C1 segment of cervical spinal cord (tissue), 14 donors: ENCODE measurements around the gene RBBP8NL.
"Not testable (repeated sequence)": the region's sequence is repeated elsewhere in the genome, so short reads cannot be mapped to it uniquely, and the experiment has no call there.

Experiments
- DNase-seq, 14 donors: peaks; one replicate each; lab custom pipeline; 2025; lab: John Stamatoyannopoulos, UW

RBBP8NL gene

DNA sequence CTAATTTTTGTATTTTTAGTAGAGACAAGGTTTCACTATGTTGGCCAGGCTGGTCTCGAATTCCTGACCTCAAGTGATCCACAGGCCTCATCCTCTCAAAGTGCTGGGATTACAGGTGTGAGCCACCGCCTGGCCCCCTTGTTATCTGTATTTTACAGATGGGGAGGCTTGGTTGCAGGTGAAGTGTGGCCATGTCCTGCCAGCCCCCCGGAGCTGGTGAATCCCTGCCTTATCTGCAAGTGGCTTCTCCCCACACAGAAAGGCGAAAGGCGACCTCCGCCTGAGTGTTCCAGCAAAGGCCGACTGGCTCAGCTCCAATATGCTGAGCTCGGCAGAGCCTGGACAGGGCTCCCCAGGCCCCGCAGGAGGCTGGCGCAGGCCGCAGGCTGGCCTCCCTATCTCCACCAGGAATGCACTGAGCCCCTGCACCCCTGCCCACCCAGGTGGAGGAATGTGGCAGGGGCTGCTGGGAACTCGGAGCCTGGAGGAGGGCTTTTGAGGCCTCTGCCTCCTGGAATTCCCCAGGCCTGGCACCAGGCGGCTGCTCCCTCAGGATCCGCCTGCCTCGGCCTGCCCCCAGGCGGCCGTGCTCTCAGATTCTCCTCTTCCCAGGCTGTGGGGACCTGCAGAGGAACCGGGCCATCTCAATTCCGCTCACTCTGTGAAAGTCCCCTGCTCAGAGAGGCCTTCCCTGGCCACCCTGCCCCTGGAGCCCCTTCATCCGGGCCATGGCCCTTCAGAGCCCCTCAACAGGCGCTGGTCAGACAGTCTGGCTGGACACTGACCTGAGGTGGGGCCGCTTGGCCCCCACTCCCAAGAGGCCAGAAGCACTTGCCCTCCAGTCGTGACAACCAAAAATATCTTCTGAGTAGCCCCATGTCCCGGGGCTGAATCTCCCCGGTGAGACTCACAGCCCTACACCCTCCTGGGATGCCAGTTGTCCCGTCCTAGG, 51.0 kb downstream of the RBBP8NL start:
- DNase-seq: peak in 2 of 14 donors; percentile 36 to 44

DNA sequence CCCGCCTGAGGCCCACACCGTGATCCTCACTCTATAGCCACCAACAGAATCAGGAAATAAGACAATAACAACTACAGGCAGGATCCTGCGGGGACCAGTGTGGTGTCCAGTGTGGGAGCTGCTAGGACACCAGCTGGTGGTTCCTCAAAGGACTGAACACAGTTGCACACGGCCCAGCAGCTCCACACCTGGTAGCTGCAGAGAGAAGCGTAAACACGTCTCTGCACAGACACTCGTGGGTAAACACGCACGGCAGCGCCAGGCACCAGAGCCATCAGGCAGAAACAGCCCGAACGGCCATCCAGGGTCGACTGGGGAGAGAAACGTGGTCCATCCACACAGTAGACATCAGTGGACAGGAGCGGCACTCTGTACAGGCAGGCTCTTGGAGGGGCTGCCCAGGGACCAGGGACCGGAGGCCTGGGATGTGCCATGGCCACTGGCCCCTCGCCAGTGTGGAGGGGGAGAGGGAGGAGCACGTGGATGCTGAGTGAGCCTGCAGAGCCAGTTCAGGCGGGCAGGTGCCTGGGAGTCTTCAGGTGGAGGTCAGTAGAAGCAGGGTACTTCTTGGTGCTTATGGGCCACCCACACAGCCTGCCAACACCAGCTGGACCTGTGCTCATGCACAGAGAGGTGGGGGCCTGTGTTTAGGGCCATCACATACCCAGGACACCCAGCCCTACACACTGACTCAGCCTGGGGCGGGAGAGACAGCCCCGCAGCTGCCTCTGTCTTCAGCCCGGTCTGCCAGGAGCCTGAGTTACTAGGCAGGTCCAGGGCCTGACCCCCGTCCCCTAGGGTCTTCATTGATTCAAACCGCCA, 52.8 kb downstream of the RBBP8NL start:
- DNase-seq: no peak

DNA sequence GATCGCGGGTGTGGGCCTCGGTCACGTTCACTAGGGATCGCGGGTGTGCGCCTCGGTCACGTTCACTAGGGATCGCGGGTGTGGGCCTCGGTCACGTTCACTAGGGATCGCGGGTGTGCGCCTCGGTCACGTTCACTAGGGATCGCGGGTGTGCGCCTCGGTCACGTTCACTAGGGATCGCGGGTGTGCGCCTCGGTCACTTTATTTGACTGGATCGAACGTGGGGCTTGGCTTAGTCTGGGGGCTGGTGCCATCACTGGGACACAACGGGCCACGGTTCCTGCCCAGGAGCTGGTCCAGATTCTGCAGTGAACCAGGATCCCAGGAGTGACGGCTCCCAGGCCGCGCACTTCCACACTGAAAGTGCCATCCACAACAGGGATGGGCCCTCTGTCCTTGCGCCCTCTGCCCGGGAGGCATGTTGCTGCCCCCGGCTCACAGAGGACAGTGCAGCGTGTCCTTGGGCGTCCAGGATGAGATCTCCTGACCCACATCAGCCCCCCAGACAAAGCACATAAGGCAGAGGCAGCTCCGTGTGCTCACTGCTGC, 53.6 kb downstream of the RBBP8NL start:
- not testable (repeated sequence) for DNase-seq

GRCh38 chr20:62372042-62372993, 55.0 kb downstream of the RBBP8NL start:
- DNase-seq: no peak

GRCh38 chr20:62371588-62372041, 55.7 kb downstream of the RBBP8NL start:
- no peak for DNase-seq

GRCh38 chr20:62370807-62371587, 56.3 kb downstream of the RBBP8NL start:
- DNase-seq: no peak

GRCh38 chr20:62370115-62370806, 57.1 kb downstream of the RBBP8NL start:
- no peak for DNase-seq

GRCh38 chr20:62369815-62370114, 57.6 kb downstream of the RBBP8NL start:
- DNase-seq: no peak

DNA sequence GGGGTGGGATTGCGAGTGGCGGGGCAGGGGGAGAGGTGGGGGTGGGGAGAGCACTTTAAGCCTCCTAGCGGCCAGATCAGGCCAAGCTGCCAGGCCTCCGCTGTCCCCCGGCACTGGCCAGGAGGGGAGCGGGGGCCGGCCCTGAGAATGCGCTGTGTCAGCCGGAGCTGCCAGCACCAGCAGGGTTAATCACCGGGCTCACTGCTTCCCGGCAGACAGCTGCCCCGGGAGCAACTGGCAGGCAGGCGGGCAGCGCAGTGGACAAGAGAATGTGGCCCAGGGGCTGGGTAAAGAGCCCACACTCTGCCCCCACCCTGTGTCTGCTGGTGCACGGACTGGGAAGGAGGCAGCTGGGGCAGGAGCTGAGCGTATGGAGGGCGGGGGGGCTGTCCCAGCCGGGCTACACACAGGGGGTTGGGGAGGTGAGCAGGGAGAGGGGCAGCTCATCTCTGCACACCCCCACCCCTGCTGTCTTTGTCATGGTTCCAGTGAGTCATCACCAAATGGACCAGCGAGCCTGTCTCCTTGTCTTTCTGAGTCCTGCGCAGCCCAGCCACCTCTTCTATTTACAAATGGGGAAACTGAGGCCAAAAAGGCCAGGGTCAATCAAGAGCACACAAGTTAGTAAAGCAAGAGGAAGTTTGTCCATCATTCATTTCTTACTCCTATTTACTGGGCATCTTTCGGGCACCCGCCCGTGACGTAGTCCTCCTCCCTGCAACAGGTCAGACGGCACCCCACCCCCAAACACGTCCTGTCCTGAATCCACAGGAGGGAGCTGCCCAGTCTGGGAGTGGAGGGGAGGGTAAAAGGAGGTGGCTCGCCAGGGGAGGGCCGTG, 58.1 kb downstream of the RBBP8NL start:
- DNase-seq: peak in 4 of 14 donors; percentile 26 to 77 (median 54)

DNA sequence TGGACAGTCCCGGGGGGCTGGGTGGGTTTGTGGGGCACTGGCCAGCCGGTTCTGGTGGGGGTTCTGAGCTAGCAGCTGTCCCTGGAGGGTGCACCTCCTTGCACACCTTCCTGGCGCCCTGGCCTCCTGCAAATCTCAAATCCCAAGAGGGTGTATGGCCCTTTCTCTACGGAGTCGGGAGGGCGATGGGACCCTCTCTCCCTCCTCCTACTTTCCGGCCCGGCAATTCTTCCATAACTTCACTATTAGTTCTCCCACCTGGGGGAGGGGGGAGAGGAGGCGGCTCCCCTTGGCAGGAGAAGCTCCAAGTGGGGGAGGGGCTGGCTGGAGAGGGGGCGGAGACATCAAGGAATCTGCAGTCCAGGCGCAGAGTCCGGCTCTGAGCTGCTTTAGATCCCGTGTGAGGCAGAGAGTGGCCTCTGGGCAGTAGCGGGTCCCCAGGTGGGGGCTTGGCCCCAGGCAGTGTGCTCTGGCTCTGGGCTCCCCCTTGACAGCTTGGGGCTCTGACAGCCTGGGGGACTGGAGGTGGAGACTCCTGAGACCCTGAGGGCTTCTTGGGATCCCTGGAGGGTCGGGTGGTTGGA, 58.9 kb downstream of the RBBP8NL start:
- DNase-seq: no peak

GRCh38 chr20:62367633-62368391, 59.5 kb downstream of the RBBP8NL start:
- peak in 2 of 14 donors; percentile 26 to 55 for DNase-seq

DNA sequence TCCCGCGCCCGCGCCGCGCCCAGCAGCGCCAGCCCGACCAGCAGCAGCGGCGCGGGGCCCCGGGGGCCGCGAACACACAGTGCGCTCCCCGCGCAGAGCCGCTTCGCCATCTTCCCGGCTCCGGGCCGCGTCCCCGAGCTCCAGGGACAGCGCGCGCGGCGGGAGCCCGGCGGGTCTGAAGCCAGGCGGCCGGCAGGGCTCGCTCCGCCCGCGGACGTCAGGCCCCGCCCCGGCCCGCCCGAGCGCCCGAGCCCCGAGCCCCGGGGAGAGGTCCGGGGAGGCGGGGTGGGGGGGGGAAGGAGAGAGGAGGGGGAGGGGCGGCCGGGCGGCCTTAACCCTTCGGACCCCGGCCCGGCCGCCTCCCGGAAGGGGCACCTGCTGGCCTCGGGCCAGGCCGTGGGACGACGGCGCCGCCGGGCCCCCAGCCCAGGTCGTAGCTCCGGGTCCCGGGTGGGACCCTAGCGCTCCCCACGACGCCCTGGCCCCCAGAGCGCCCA, 60.2 kb downstream of the RBBP8NL start, which contains the start of gene LAMA5:
Gene LAMA5 (minus strand): TSS at position 177 of the 497 bp plus-strand sequence. CDS start 67 bp downstream, at position 110.
- peak in 2 of 14 donors; percentile 27 to 46 for DNase-seq

DNA sequence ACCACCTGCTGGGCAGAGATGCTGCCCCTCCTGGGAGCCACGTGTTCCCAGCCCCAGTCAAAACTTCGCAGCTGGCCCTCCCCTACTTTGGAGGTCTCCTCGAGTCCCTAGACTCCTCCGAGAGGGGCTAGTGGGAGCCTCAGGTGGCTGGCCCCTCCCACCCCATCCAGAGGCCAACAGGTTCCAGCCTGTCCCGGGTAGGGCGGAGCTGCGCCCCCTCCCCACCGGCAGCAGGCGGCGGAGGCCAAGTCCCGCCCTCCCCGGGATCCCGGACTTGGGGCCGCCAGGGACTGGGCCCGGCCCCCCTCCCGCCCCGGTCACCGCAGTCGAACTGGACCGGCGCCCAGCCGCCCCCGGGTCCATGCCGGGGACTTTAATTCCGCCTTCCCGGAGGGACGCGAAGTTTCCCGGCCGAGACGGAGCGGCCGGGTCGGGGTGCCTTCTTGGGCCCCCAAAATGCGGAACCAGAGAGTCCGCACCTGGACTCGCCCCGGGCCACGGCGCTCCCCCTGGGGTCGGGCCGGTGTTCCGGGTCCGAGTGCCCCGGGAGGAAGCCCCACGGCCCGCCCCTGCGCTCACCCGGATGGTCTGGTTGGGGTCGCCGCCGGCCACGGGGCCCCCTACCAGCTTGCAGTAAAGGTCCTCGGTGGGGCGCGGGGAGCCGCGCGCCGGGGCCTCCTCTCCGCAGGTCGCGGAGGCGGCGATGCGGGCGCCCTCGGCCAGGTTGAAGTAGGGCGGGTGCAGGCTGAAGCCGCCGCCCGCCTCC, 60.8 kb downstream of the RBBP8NL start:
- no peak for DNase-seq

DNA sequence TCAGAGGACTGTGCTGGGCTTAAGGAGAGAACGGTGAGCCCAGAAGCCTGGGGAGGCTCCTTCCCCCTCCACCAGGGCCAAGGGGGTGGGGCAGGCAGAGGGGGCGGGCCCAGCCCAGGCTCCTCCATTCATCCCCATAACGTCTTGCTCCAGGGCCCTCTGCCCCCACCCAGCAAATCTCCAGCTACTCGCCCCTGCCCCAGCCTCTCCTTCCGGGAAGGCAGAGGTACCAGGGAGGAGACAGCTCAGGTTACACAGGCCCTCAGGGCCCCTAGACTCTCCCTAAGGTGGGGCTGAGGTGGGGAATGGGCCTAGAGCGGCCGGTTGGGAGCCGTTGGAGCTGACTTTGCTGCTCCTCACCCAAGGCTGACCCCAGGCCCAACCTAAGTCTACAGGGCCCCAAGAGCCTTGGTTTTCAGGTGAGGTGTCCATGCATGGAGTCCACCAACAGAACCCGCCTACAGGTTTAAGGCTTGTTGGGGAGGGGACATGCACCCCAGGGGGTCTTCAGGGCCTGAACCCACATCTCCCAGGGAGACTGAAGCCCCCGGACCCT, 61.4 kb downstream of the RBBP8NL start:
- DNase-seq: peak in 1 of 14 donors; percentile 27

GRCh38 chr20:62364911-62365736, 62.2 kb downstream of the RBBP8NL start:
- peak in 1 of 14 donors; percentile 36 for DNase-seq
